Stimulated activated naive CD8-positive, alpha-beta T cell treated with anti-CD3 and anti-CD28 coated beads, Interleukin-15, Interleukin-2, amounts not matched to agents 100 ng/mL and 50 ng/mL, for 24 hours (primary cell): ENCODE results near the gene TTC23L.

Experiments
- H3K27ac Mint-ChIP-seq: one replicate; pipeline ENCODE4 v1.8.0; 2021; ENCODE audit warnings: mild to moderate bottlenecking, mixed read lengths
- H3K27me3 Mint-ChIP-seq: one replicate; pipeline ENCODE4 v1.8.0; 2021; ENCODE audit warnings: mixed read lengths
- H3K36me3 Mint-ChIP-seq: one replicate; pipeline ENCODE4 v1.8.0; 2021; ENCODE audit warnings: low read depth, mixed read lengths
- H3K4me1 Mint-ChIP-seq: one replicate; pipeline ENCODE4 v1.8.0; 2021; ENCODE audit warnings: low read depth, mixed read lengths
- H3K4me3 Mint-ChIP-seq: one replicate; pipeline ENCODE4 v1.8.0; 2021; ENCODE audit warnings: mild to moderate bottlenecking, mixed read lengths
- H3K9me3 Mint-ChIP-seq: one replicate; pipeline ENCODE4 v1.8.0; 2021; ENCODE audit warnings: mixed read lengths

TTC23L gene

GRCh38 chr5:34847056-34847455, 8.1 kb downstream of the TTC23L start:
- no peaks in the 10 kb centered on the region for H3K9me3 Mint-ChIP-seq
- peaks cover 15% of the 10 kb centered on the region for H3K27me3 Mint-ChIP-seq
- H3K4me3 Mint-ChIP-seq = no peak overlapping the region
- H3K4me1 Mint-ChIP-seq = no peaks in the 10 kb centered on the region
- no peaks in the 10 kb centered on the region for H3K36me3 Mint-ChIP-seq
- no peak overlapping the region for H3K27ac Mint-ChIP-seq

- Mint-ChIP-seq H3K9me3 (no peaks in the 10 kb centered on the region), H3K27me3 (peaks cover 15% of the 10 kb centered on the region), H3K27ac (no peak overlapping the region), H3K4me3 (no peak overlapping the region), H3K4me1 (no peaks in the 10 kb centered on the region), H3K36me3 (no peaks in the 10 kb centered on the region)
These were observed 8.6 kb downstream of the TTC23L start for GRCh38 chr5:34847552-34847951.

- H3K27ac Mint-ChIP-seq = no peak overlapping the region
- H3K4me1 Mint-ChIP-seq = no peaks in the 10 kb centered on the region
- no peaks in the 10 kb centered on the region for H3K9me3 Mint-ChIP-seq
- H3K36me3 Mint-ChIP-seq = no peaks in the 10 kb centered on the region
- H3K27me3 Mint-ChIP-seq = peaks cover 15% of the 10 kb centered on the region
- no peak overlapping the region for H3K4me3 Mint-ChIP-seq
These were observed 9.3 kb downstream of the TTC23L start for GRCh38 chr5:34848230-34848629.

GRCh38 chr5:34849253-34849652, 10.3 kb downstream of the TTC23L start:
- no peaks in the 10 kb centered on the region for H3K9me3 Mint-ChIP-seq
- no peak overlapping the region for H3K27ac Mint-ChIP-seq
- H3K27me3 Mint-ChIP-seq = peaks cover 15% of the 10 kb centered on the region
- no peak overlapping the region for H3K4me3 Mint-ChIP-seq
- H3K4me1 Mint-ChIP-seq = no peaks in the 10 kb centered on the region
- no peaks in the 10 kb centered on the region for H3K36me3 Mint-ChIP-seq

- Mint-ChIP-seq H3K4me1 (no peaks in the 10 kb centered on the region), H3K4me3 (no peak overlapping the region), H3K27me3 (peaks cover 6% of the 10 kb centered on the region), H3K27ac (no peak overlapping the region), H3K36me3 (no peaks in the 10 kb centered on the region), H3K9me3 (no peaks in the 10 kb centered on the region)
These were observed 15.7 kb downstream of the TTC23L start for GRCh38 chr5:34854459-34855174.

- Mint-ChIP-seq H3K4me3 (no peak overlapping the region), H3K27ac (no peak overlapping the region)
These were observed 18.2 kb downstream of the TTC23L start for GRCh38 chr5:34857161-34857560.

GRCh38 chr5:34857894-34858293, 18.9 kb downstream of the TTC23L start:
- Mint-ChIP-seq H3K4me3 (no peak overlapping the region), H3K27ac (no peak overlapping the region), H3K36me3 (no peaks in the 10 kb centered on the region), H3K27me3 (peaks cover 6% of the 10 kb centered on the region), H3K9me3 (no peaks in the 10 kb centered on the region), H3K4me1 (no peaks in the 10 kb centered on the region)

More at GRCh38 chr5:34857161-34857560, 18.2 kb downstream of the TTC23L start:
- H3K36me3 Mint-ChIP-seq = no peaks in the 10 kb centered on the region
- H3K4me1 Mint-ChIP-seq = no peaks in the 10 kb centered on the region
- peaks cover 6% of the 10 kb centered on the region for H3K27me3 Mint-ChIP-seq
- H3K9me3 Mint-ChIP-seq = no peaks in the 10 kb centered on the region

GRCh38 chr5:34858790-34859189, 19.8 kb downstream of the TTC23L start:
- peaks cover 6% of the 10 kb centered on the region for H3K27me3 Mint-ChIP-seq
- no peak overlapping the region for H3K4me3 Mint-ChIP-seq
- H3K27ac Mint-ChIP-seq = no peak overlapping the region
- no peaks in the 10 kb centered on the region for H3K4me1 Mint-ChIP-seq
- no peaks in the 10 kb centered on the region for H3K36me3 Mint-ChIP-seq
- H3K9me3 Mint-ChIP-seq = no peaks in the 10 kb centered on the region

- Mint-ChIP-seq H3K4me1 (no peaks in the 10 kb centered on the region), H3K36me3 (no peaks in the 10 kb centered on the region), H3K9me3 (no peaks in the 10 kb centered on the region), H3K27ac (no peak overlapping the region), H3K27me3 (peaks cover 6% of the 10 kb centered on the region), H3K4me3 (no peak overlapping the region)
These were observed 20.3 kb downstream of the TTC23L start for GRCh38 chr5:34859253-34859652.

- Mint-ChIP-seq H3K4me3 (no peak overlapping the region), H3K9me3 (no peaks in the 10 kb centered on the region), H3K36me3 (no peaks in the 10 kb centered on the region), H3K27ac (no peak overlapping the region), H3K27me3 (no peaks in the 10 kb centered on the region), H3K4me1 (no peaks in the 10 kb centered on the region)
These were observed 25.0 kb downstream of the TTC23L start for GRCh38 chr5:34863946-34864345.

GRCh38 chr5:34865091-34865490, 26.1 kb downstream of the TTC23L start:
- no peaks in the 10 kb centered on the region for H3K9me3 Mint-ChIP-seq

GRCh38 chr5:34866989-34867471, 28.1 kb downstream of the TTC23L start:
- H3K9me3 Mint-ChIP-seq = no peaks in the 10 kb centered on the region
- H3K4me1 Mint-ChIP-seq = no peaks in the 10 kb centered on the region
- no peaks in the 10 kb centered on the region for H3K27me3 Mint-ChIP-seq
- no peak overlapping the region for H3K4me3 Mint-ChIP-seq
- H3K36me3 Mint-ChIP-seq = no peaks in the 10 kb centered on the region
- no peak overlapping the region for H3K27ac Mint-ChIP-seq

More at GRCh38 chr5:34865091-34865490, 26.1 kb downstream of the TTC23L start:
- Mint-ChIP-seq H3K4me1 (no peaks in the 10 kb centered on the region), H3K4me3 (no peak overlapping the region), H3K27ac (no peak overlapping the region), H3K36me3 (no peaks in the 10 kb centered on the region), H3K27me3 (no peaks in the 10 kb centered on the region)

- Mint-ChIP-seq H3K9me3 (no peaks in the 10 kb centered on the region), H3K27ac (no peak overlapping the region), H3K4me3 (no peak overlapping the region), H3K36me3 (no peaks in the 10 kb centered on the region), H3K27me3 (no peaks in the 10 kb centered on the region), H3K4me1 (no peaks in the 10 kb centered on the region)
These were observed 28.7 kb downstream of the TTC23L start for GRCh38 chr5:34867660-34868059.

GRCh38 chr5:34868791-34869190, 29.8 kb downstream of the TTC23L start:
- Mint-ChIP-seq H3K36me3 (no peaks in the 10 kb centered on the region), H3K4me1 (no peaks in the 10 kb centered on the region), H3K27me3 (no peaks in the 10 kb centered on the region), H3K4me3 (no peak overlapping the region), H3K27ac (no peak overlapping the region), H3K9me3 (no peaks in the 10 kb centered on the region)

GRCh38 chr5:34869256-34869655, 30.3 kb downstream of the TTC23L start:
- Mint-ChIP-seq H3K36me3 (no peaks in the 10 kb centered on the region), H3K9me3 (no peaks in the 10 kb centered on the region), H3K4me1 (no peaks in the 10 kb centered on the region), H3K4me3 (no peak overlapping the region), H3K27ac (no peak overlapping the region), H3K27me3 (no peaks in the 10 kb centered on the region)

GRCh38 chr5:34870382-34870781, 31.4 kb downstream of the TTC23L start:
- H3K4me3 Mint-ChIP-seq = no peak overlapping the region
- peaks cover under 1% of the 10 kb centered on the region for H3K9me3 Mint-ChIP-seq
- no peaks in the 10 kb centered on the region for H3K36me3 Mint-ChIP-seq
- no peak overlapping the region for H3K27ac Mint-ChIP-seq
- no peaks in the 10 kb centered on the region for H3K4me1 Mint-ChIP-seq
- H3K27me3 Mint-ChIP-seq = no peaks in the 10 kb centered on the region
